Thyroid gland (tissue), 4 donors: ENCODE data around the gene PIK3R4.

Experiments
- CTCF ChIP-seq, 6 experiments: fragments of 200-600 bp in 3 of 6; fragments of 450-650 bp in 3 of 6; sonication (generic) in 3 of 6; IDR thresholded peaks; one replicate each; pipeline ENCODE4 v1.5.1; 2016 to 2019; ENCODE audit warnings: antibody characterized with exemption in 6 of 6, mild to moderate bottlenecking in 2 of 6, inconsistent platforms in 1 of 6, moderate library complexity in 1 of 6
- POLR2A ChIP-seq, 2 donors: fragments of 450-650 bp; IDR thresholded peaks; one replicate each; pipeline ENCODE4 v1.6.1; 2017; ENCODE audit warnings: antibody characterized with exemption in 2 of 2, mild to moderate bottlenecking in 2 of 2, moderate library complexity in 1 of 2

- TF ChIP-seq CTCF (IDR thresholded peaks at IDR 0.05), result no peak
- no peak for TF ChIP-seq POLR2A (IDR thresholded peaks at IDR 0.05)
Observed at GRCh38 chr3:130687327-130687726, 59.3 kb downstream of the PIK3R4 start.
